22Rv1 (cell line): ENCODE measurements around the gene MBD6.

ENCODE experiments used
- H3K27ac ChIP-seq: fragments of 450-650 bp; 2 replicates; pipeline ENCODE4 v1.5.1; 2017
- ZFX ChIP-seq: fragments of 450-650 bp; IDR thresholded peaks from 2 replicates; pipeline ENCODE4 v1.6.1; 2017; ENCODE audit warnings: antibody characterized with exemption, borderline replicate concordance
- TF ChIP-seq, protein P1 (sequence below): fragments of 450-650 bp; IDR thresholded peaks from 2 replicates; pipeline ENCODE4 v1.5.1; 2017; ENCODE audit warnings: mild to moderate bottlenecking

Gene MBD6

DNA sequence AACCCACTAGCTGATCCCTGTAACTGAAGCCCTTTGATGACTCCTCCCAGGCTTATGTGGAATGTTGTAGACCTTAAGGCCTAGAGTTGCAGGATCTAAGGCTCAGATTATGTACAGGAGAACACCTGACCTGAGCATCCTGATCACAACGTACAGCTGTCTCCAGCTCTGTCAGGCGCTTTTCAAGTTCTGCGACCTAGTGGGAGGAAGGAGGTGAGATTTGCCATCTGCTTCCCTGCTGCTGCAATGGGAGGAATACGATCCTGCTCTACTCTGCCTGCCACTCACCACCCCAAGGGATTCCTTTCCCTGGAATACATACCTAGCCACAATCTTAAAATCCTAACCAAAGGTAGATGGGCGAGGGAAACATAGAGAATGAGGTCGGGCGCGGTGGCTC, 10.5 kb downstream of the MBD6 start:
- TF ChIP-seq, protein P1, sequence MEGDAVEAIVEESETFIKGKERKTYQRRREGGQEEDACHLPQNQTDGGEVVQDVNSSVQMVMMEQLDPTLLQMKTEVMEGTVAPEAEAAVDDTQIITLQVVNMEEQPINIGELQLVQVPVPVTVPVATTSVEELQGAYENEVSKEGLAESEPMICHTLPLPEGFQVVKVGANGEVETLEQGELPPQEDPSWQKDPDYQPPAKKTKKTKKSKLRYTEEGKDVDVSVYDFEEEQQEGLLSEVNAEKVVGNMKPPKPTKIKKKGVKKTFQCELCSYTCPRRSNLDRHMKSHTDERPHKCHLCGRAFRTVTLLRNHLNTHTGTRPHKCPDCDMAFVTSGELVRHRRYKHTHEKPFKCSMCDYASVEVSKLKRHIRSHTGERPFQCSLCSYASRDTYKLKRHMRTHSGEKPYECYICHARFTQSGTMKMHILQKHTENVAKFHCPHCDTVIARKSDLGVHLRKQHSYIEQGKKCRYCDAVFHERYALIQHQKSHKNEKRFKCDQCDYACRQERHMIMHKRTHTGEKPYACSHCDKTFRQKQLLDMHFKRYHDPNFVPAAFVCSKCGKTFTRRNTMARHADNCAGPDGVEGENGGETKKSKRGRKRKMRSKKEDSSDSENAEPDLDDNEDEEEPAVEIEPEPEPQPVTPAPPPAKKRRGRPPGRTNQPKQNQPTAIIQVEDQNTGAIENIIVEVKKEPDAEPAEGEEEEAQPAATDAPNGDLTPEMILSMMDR = no peak
- H3K27ac ChIP-seq = no peak overlapping the region

DNA sequence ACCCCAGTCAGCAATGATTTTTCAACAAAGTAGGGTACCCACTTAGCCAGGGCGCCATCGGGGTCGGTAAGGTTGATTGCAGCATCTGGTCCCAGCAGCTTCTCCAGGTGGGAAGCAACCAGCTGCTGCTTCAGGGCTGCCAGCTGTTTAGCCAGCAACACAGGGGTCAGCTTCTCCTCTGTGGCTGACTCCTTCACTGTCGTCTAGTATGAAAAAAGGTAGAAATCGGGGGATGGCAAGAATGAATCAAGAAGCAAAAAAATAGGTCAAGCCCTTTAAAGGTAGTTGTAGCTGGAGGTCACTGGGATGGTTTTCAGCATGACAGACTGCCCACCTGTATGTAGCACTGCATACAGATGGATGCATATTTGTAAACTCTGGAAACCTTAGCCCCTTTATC, 11.6 kb downstream of the MBD6 start:
- H3K27ac ChIP-seq = no peak overlapping the region
- TF ChIP-seq ZFX = no peak

DNA sequence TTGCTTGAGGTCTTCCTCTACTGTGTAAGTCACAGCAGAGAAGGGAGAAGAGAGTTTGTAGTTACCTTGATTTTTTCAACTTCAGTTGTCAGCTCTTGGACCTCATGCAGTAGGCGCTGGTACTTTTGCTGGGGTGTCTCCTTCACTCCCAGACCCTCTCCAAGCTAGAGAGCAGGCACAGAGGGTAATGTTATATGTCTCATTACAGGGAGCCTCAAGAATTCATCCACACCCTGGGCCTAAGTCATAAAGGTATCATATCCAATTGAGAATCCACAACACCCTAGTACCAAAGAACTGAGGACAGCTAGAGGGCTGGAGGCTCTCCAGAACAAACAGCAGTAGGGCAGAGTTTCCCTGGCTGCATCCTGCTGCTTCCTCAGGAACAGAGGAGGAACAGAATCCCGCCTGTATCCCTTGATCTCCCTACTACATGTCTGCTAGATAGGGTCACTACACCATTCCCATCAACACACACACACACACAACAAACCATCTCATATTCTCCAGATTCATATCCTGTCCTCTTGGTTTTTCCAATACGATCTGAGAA, 12.4 kb downstream of the MBD6 start:
- TF ChIP-seq, protein P1 = no peak
- no peak for TF ChIP-seq ZFX
- H3K27ac ChIP-seq = no peak overlapping the region

GRCh38 chr12:57535764-57536596, 13.4 kb downstream of the MBD6 start:
- TF ChIP-seq ZFX = no peak
- TF ChIP-seq, protein P1 = no peak
- no peak overlapping the region for H3K27ac ChIP-seq

DNA sequence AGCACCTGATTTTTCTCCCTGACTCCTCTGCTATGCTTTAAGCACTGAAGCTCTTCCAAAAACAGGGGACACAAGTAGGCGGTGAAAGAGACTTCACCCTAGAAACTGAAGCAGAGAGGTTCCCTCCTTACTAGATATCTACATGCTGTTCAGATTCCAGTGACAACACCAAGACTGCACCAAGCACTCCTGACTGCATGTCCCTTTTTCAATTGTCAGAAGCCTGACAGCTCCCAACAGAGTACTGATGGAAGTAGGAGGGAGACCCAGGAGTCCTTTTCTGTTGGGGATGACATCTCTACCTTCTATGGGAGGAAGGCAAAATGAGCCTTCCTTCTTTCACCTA, 13.9 kb downstream of the MBD6 start:
- TF ChIP-seq, protein P1 = no peak
- no peak for TF ChIP-seq ZFX
- H3K27ac ChIP-seq = no peak overlapping the region

DNA sequence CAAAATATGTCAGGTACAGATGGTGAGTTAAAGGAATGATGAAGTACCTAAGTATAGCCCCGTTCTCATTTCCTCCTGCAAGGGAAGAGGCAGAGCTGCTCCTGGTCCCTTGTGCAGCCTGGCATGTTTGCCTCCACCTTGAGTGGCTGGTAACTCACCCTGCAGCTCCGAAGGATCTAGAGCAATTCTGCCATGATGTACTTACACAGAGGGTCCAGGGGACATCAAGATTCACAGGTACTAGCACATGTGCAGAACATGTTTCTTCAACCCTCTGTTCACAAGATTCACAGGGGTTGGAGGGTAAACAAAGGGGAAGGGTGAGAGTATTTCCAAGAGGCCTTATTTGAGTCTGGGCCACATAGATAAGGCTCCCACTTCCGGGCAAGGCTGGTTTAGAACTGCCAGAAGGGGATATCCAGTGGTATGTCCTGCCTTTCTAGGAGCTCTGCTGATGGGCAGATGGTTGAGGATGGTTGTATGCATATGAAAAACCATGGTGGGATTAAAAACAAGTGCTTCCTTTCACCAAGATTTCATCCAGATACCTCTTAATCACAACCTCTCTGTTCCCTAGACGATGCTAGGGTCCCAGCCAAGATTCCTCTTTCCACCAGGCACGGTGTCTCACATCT, 16.6 kb downstream of the MBD6 start:
- TF ChIP-seq ZFX = no peak
- TF ChIP-seq, protein P1 = no peak
- no peak overlapping the region for H3K27ac ChIP-seq

- H3K27ac ChIP-seq = no peak overlapping the region
- TF ChIP-seq ZFX = no peak
- TF ChIP-seq, protein P1 = no peak
These were observed 18.4 kb downstream of the MBD6 start for GRCh38 chr12:57541001-57541400.
